ENCODE data around the gene ZNF770. TPM values are rescaled to one million over a fixed set of nuclear protein-coding genes. Genes with fewer than 3 reads are reported as not detected.

ZNF770 gene
- total RNA-seq = 35.7 and 53.1 TPM in 2 replicates

DNA sequence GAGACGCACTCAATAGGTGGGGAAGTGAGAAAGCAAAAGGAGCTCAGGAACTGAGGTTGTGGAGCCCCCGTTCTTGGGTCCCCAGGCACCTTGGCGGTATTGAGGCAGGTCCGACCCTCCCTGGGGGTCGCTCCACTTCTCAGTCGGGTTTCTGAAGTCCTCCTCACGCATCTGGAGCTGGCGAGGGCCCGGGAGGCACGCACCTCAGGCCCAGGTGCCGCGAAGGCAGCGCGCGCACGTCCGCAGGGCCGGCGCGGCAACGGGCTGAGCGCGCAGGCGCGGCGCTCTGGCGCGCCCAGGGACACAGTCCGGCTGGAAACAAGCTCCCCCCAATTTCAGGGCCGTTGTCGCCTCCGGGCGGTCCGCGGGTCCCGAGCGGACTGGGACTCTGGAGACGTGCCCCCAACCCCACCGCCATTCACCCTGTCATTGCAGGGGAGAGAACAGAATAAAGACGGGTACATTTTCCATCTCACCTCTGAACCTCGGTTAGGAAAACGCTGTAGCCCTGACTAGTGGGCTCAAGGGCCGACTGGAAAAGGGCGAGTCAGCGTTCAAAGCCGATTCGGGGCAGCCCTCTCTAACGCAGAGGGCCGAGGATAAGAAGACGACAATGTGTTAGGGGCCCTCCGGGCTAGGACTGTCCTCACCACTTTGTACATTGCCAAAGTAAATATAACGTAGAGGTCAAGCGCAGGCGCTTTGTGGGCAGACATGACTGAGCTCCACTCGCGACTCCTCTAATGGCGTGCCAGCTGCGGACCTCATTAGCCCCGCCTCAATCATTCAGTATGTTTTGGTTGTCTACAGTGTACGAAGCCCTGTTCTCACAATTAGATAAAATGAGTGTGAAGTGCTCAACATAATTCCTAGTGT is at the start of gene ZNF770:
TSS of gene ZNF770 (minus strand) at position 261 of the 876 bp plus-strand sequence. CDS start 4,853 bp downstream, outside the sequence.

DNA sequence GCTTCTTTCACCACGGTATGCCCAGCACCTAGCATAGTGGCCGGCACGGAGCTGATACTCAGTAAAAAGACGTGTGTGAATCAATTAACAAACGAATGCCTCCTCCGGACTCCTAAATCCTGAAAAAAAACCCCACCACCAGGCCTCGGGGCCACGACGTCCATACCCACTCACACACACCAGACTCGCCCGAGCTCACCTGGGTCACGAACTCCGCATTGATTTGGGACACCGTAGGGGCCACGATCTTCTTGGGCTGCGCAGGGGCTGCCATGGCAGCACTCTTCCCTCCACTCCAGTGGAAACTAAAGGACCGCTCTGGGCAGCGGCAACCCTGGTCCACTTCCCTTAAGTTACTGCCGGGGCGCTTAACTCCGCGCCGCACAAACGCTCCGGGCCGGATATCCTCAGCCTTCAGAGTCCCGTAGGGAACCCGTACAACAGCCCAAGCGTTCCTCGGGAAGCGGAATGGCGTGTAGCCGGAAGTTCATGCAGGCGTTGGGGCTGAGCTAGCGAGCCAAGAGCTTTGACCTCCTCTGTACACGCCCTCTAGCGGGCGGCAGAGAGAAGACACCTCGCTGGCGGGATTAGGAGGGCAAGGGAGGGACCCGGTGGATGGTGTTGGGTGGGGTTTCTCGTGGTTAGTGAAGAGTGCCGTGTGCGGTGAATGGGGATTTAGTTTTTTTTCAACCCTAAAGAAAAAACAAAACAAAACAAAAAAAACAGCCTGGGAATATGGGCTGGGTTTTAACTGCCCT is 18.6 kb downstream of the ZNF770 start, which contains the start of gene AQR:
TSS of gene AQR (minus strand) at position 403 of the 758 bp plus-strand sequence. CDS start at position 274, 129 bp downstream.

Other genes starting within 250 kb of the ZNF770 start
- not detected in 2 replicates for gene GJD2, start 233.3 kb downstream of the ZNF770 start, total RNA-seq
- not detected in 2 replicates for gene ACTC1, start 192.7 kb downstream of the ZNF770 start, total RNA-seq
- 24.5 and 26.5 TPM in 2 replicates for gene AQR, start 18.5 kb downstream of the ZNF770 start, total RNA-seq
- gene NANOGP8, start 97.0 kb upstream of the ZNF770 start, total RNA-seq = not detected in 2 replicates

Data from uterine smooth muscle cell (primary cell).